Skeletal muscle satellite cell (primary cell): ENCODE results near the gene PPM1A. TPM values are rescaled to one million over a fixed set of nuclear protein-coding genes. Genes with fewer than 3 reads are reported as not detected.

ENCODE experiments used
- H3K27me3 ChIP-seq: 2 replicates; pipeline ENCODE4 v1.7.0; 2013; ENCODE audit warnings: low read length; ENCODE audit not compliant: control insufficient read depth, insufficient read depth
- H3K36me3 ChIP-seq: 2 replicates; pipeline ENCODE4 v1.7.0; 2013; ENCODE audit warnings: mild to moderate bottlenecking, control low read depth, low read length; ENCODE audit not compliant: insufficient read depth
- H3K4me1 ChIP-seq: 2 replicates; pipeline ENCODE4 v1.7.0; 2013; ENCODE audit warnings: low read length; ENCODE audit not compliant: control insufficient read depth, insufficient read depth
- H3K4me2 ChIP-seq: 2 replicates; pipeline ENCODE4 v1.7.0; 2013; ENCODE audit warnings: mild to moderate bottlenecking, low read length
- H3K4me3 ChIP-seq: 2 replicates; pipeline ENCODE4 v1.7.0; 2013; ENCODE audit warnings: low read length
- H3K9ac ChIP-seq: 2 replicates; pipeline ENCODE4 v1.7.0; 2013; ENCODE audit warnings: mild to moderate bottlenecking, low read depth, low read length, moderate library complexity
- H3K9me3 ChIP-seq: replicated peaks from 2 replicates; pipeline ENCODE4 v1.7.0; 2013; ENCODE audit warnings: mild to moderate bottlenecking, control low read depth, low read length
- total RNA-seq: library from RNA; depleted of rRNA; stranded (reverse); fragments of >200 nt; gene quantifications from 2 replicates; pipeline ENCODE4 v1.2.3, GENCODE V29; 2012; rRNA removed

PPM1A gene
- total RNA-seq, result 12.7 and 13.9 TPM in 2 replicates

GRCh38 chr14:60248697-60249318 is at the start of gene PPM1A:
Gene PPM1A, plus strand, starts transcription at chr14:60249221. Its CDS starts 33,483 bp downstream, at chr14:60282704.
- no peaks in the 10 kb centered on the region for H3K27me3 ChIP-seq

GRCh38 chr14:60199321-60199720 is 49.7 kb upstream of the PPM1A start:
- Histone ChIP-seq H3K9me3 (no peaks in the 10 kb centered on the region), H3K36me3 (no peaks in the 10 kb centered on the region), H3K27me3 (no peaks in the 10 kb centered on the region), H3K4me3 (no peak overlapping the region), H3K4me2 (no peak overlapping the region), H3K4me1 (no peaks in the 10 kb centered on the region), H3K9ac (no peak overlapping the region)

More at GRCh38 chr14:60248697-60249318, at the start of gene PPM1A:
- Histone ChIP-seq H3K4me3 (peak within 1 kb of the TSS; percentile 81), H3K36me3 (no peaks in the 10 kb centered on the region), H3K9ac (peak within 1 kb of the TSS; percentile 93), H3K4me2 (peak within 1 kb of the TSS; percentile 97), H3K4me1 (peaks cover 28% of the 10 kb centered on the region), H3K9me3 (no peaks in the 10 kb centered on the region)

- no peaks in the 10 kb centered on the region for H3K9me3 ChIP-seq
- no peaks in the 10 kb centered on the region for H3K36me3 ChIP-seq
- H3K4me1 ChIP-seq, result no peaks in the 10 kb centered on the region
- peaks cover 2% of the 10 kb centered on the region for H3K27me3 ChIP-seq
- H3K4me3 ChIP-seq, result no peak overlapping the region
- H3K9ac ChIP-seq, result no peak overlapping the region
- H3K4me2 ChIP-seq, result no peak overlapping the region
These were observed 44.7 kb upstream of the PPM1A start for GRCh38 chr14:60204104-60204842.

- Histone ChIP-seq H3K4me3 (no peak overlapping the region), H3K36me3 (no peaks in the 10 kb centered on the region), H3K27me3 (peaks cover 4% of the 10 kb centered on the region), H3K9me3 (no peaks in the 10 kb centered on the region), H3K4me1 (no peaks in the 10 kb centered on the region), H3K4me2 (no peak overlapping the region), H3K9ac (no peak overlapping the region)
These were observed 43.9 kb upstream of the PPM1A start for GRCh38 chr14:60204843-60205774.

GRCh38 chr14:60206249-60206670 is 42.8 kb upstream of the PPM1A start:
- Histone ChIP-seq H3K36me3 (no peaks in the 10 kb centered on the region), H3K9me3 (no peaks in the 10 kb centered on the region), H3K4me1 (no peaks in the 10 kb centered on the region), H3K27me3 (peaks cover 4% of the 10 kb centered on the region), H3K4me2 (no peak overlapping the region), H3K4me3 (no peak overlapping the region), H3K9ac (no peak overlapping the region)

- Histone ChIP-seq H3K9ac (no peak overlapping the region), H3K27me3 (peaks cover 4% of the 10 kb centered on the region), H3K9me3 (no peaks in the 10 kb centered on the region), H3K36me3 (no peaks in the 10 kb centered on the region), H3K4me1 (no peaks in the 10 kb centered on the region), H3K4me3 (no peak overlapping the region), H3K4me2 (no peak overlapping the region)
These were observed 42.0 kb upstream of the PPM1A start for GRCh38 chr14:60206837-60207533.

- Histone ChIP-seq H3K4me1 (no peaks in the 10 kb centered on the region), H3K9me3 (no peaks in the 10 kb centered on the region), H3K4me3 (no peak overlapping the region), H3K27me3 (peaks cover 4% of the 10 kb centered on the region), H3K4me2 (no peak overlapping the region), H3K36me3 (no peaks in the 10 kb centered on the region), H3K9ac (no peak overlapping the region)
These were observed 38.3 kb upstream of the PPM1A start for GRCh38 chr14:60210703-60211102.

- Histone ChIP-seq H3K4me2 (no peak overlapping the region), H3K4me3 (no peak overlapping the region), H3K9ac (no peak overlapping the region), H3K4me1 (no peaks in the 10 kb centered on the region), H3K36me3 (no peaks in the 10 kb centered on the region), H3K9me3 (no peaks in the 10 kb centered on the region), H3K27me3 (peaks cover 4% of the 10 kb centered on the region)
These were observed 37.9 kb upstream of the PPM1A start for GRCh38 chr14:60211153-60211552.

GRCh38 chr14:60212503-60213371 is 36.3 kb upstream of the PPM1A start:
- H3K27me3 ChIP-seq, result peaks cover 8% of the 10 kb centered on the region
- no peak overlapping the region for H3K4me3 ChIP-seq
- no peak overlapping the region for H3K4me2 ChIP-seq
- no peaks in the 10 kb centered on the region for H3K9me3 ChIP-seq
- no peaks in the 10 kb centered on the region for H3K36me3 ChIP-seq
- H3K9ac ChIP-seq, result no peak overlapping the region
- H3K4me1 ChIP-seq, result no peaks in the 10 kb centered on the region

GRCh38 chr14:60214003-60214402 is 35.0 kb upstream of the PPM1A start:
- H3K4me1 ChIP-seq, result no peaks in the 10 kb centered on the region
- no peaks in the 10 kb centered on the region for H3K36me3 ChIP-seq
- H3K27me3 ChIP-seq, result peaks cover 8% of the 10 kb centered on the region
- no peak overlapping the region for H3K9ac ChIP-seq
- no peak overlapping the region for H3K4me2 ChIP-seq
- H3K9me3 ChIP-seq, result no peaks in the 10 kb centered on the region
- H3K4me3 ChIP-seq, result no peak overlapping the region
